ENCODE measurements around the gene EXOG. TPM values are rescaled to one million over a fixed set of nuclear protein-coding genes. Genes with fewer than 3 reads are reported as not detected.
A peak's percentile ranks its signal among the peaks of the same experiment; 100 is the strongest.

The EXOG gene
- total and polyA plus RNA-seq, 2 experiments from 2014 or later = 5.0 to 7.0 TPM

DNA sequence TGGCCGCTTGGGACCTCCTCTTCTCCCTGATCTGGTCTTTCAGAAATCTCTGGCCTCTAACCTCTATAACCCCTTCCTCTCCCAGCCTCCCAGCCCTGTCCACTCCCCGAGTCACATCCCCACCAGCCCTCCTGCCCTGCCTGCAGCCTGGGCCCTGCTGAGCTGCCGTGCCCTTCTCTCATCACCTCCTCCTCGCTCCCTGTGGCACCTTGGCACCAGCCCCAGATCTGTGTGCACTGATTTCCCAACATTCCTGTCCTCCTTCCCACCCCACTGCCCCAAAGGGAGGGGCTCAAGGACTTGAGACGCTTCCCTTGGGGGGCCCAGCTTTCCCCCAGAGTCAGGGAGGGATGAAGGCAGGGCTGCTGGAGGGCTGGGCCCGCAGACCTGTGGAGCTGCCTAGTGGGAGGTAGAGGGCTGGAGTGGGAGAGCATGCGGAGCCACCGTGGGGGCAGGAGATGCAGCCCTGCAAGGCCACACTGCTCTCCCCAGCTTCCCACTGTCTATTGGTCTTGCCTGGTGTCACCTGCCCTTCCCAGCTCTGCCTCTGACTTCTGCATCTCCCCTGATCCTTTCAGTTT lies 42.7 kb downstream of the EXOG start:
- no peaks in the 10 kb centered on the region for H3K36me3 ChIP-seq
- H3K4me1 ChIP-seq (ENCODE audit: low read depth) = peaks cover 2% of the 10 kb centered on the region
- no peak overlapping the region for H3K27ac ChIP-seq
- TF ChIP-seq, protein P1, sequence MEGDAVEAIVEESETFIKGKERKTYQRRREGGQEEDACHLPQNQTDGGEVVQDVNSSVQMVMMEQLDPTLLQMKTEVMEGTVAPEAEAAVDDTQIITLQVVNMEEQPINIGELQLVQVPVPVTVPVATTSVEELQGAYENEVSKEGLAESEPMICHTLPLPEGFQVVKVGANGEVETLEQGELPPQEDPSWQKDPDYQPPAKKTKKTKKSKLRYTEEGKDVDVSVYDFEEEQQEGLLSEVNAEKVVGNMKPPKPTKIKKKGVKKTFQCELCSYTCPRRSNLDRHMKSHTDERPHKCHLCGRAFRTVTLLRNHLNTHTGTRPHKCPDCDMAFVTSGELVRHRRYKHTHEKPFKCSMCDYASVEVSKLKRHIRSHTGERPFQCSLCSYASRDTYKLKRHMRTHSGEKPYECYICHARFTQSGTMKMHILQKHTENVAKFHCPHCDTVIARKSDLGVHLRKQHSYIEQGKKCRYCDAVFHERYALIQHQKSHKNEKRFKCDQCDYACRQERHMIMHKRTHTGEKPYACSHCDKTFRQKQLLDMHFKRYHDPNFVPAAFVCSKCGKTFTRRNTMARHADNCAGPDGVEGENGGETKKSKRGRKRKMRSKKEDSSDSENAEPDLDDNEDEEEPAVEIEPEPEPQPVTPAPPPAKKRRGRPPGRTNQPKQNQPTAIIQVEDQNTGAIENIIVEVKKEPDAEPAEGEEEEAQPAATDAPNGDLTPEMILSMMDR (IDR thresholded peaks at IDR 0.05; ENCODE audit: low read depth, low read length) = no peak
- no peak for DNase-seq (ENCODE audit: low read depth in 1 of 2, low spot score in 1 of 2)
- peaks cover 17% of the 10 kb centered on the region for H3K27me3 ChIP-seq
- H3K4me3 ChIP-seq = no peak overlapping the region
- H3K9me3 ChIP-seq (ENCODE audit: low read depth) = no peaks in the 10 kb centered on the region

DNA sequence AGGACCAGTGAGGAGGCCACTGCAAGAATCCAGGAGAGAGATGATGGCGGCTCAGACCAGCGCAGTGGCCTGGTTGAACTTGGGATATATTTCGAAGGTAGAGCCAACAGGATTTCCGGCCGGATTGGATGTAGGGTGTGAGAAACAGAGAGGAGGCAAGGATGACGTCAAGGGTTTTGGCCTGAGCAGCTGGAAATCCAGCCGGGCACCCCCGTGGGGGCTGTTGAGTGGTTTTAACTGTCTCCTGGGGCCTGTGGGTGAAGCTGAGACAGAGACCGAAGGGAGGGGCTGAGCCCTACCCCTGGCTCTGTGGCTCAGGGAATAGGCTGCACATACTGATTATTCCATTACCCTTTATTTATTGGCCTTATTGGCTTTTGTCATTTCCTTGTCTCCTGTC lies 45.7 kb downstream of the EXOG start:
- Histone ChIP-seq H3K4me1 (ENCODE audit: low read depth) (no peaks in the 10 kb centered on the region), H3K27me3 (peaks cover 22% of the 10 kb centered on the region), H3K9me3 (ENCODE audit: low read depth) (no peaks in the 10 kb centered on the region), H3K36me3 (no peaks in the 10 kb centered on the region), H3K4me3 (no peak overlapping the region), H3K27ac (no peak overlapping the region)
- DNase-seq (ENCODE audit: low read depth in 1 of 2, low spot score in 1 of 2) = peak in 1 of 2 donors; percentile 48
- TF ChIP-seq, protein P1 (IDR thresholded peaks at IDR 0.05; ENCODE audit: low read depth, low read length) = no peak

DNA sequence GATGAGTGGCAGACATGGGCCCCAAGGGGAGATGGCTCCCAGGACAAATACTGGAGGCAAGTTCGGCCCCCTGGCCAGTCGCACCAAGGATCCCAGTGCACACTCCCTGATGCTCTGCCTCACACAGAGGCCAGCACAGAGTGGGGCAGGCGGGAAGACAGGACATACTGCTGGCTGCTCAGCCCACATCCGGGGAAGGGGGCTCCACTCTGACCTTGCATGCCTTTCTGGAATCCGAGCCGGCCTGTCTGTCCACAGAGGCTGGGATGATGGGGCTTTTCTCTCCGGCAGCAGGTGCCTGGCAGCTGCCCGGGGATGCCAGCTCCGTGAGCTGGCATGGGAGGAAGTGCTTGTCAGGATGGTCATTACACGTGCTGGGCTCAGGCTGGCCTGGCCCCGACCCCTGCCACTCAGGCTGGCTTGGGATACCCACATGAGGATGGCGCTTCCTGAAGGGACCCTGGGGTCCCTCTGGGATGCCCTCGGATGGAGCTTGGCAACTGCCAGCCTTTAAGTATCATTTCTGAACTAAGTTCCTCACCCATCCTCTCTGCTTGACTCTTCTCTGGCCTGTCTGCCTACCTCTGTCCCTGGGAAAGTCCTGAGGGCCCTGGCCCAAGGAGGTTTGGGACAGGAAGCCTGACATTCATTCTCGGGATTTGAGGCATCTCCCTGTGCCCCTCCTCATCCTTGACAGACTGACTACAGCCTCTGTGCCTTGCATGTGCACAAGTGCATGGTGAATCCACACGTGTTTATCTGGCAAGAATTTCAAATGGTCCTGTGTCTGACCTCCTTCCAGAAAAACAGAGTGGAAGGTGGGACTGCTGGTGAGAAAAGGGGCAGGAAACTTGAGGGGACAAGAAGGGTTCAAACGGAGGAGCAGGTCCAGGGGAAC lies 46.5 kb downstream of the EXOG start:
- H3K4me1 ChIP-seq (ENCODE audit: low read depth) = no peaks in the 10 kb centered on the region
- H3K27me3 ChIP-seq = peaks cover 22% of the 10 kb centered on the region
- TF ChIP-seq, protein P1 (IDR thresholded peaks at IDR 0.05; ENCODE audit: low read depth, low read length) = no peak
- H3K4me3 ChIP-seq = no peak overlapping the region
- no peak for DNase-seq (ENCODE audit: low read depth in 1 of 2, low spot score in 1 of 2)
- no peak overlapping the region for H3K27ac ChIP-seq
- H3K9me3 ChIP-seq (ENCODE audit: low read depth) = no peaks in the 10 kb centered on the region
- H3K36me3 ChIP-seq = no peaks in the 10 kb centered on the region

DNA sequence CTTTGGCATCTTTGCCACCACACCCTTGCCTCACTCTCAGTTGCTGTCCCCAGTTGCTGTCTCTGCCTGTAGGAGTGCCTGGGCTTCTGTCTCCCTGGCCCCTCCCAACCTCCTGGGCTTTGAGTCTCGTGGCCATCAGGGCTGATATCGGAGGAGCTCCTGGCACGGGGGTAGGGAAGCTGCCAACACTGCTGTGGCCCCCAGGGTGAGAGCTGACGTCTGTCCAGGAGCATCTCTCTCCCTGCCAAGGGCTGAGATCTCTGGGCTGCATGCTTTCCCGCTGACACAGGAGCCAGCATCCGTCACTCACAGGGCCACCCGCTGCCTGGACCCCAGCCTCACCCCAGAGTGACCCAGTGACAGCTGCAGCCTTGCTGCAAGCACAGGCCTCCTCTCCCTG lies 47.4 kb downstream of the EXOG start:
- H3K4me1 ChIP-seq (ENCODE audit: low read depth) = no peaks in the 10 kb centered on the region
- H3K36me3 ChIP-seq = no peaks in the 10 kb centered on the region
- DNase-seq (ENCODE audit: low read depth in 1 of 2, low spot score in 1 of 2) = no peak
- H3K9me3 ChIP-seq (ENCODE audit: low read depth) = no peaks in the 10 kb centered on the region
- peaks cover 18% of the 10 kb centered on the region for H3K27me3 ChIP-seq
- TF ChIP-seq, protein P1 (IDR thresholded peaks at IDR 0.05; ENCODE audit: low read depth, low read length) = no peak
- H3K27ac ChIP-seq = no peak overlapping the region
- H3K4me3 ChIP-seq = no peak overlapping the region

- TF ChIP-seq, protein P1 (IDR thresholded peaks at IDR 0.05; ENCODE audit: low read depth, low read length) = no peak
- Histone ChIP-seq H3K9me3 (ENCODE audit: low read depth) (no peaks in the 10 kb centered on the region), H3K27me3 (peaks cover 10% of the 10 kb centered on the region), H3K4me1 (ENCODE audit: low read depth) (no peaks in the 10 kb centered on the region), H3K36me3 (no peaks in the 10 kb centered on the region), H3K27ac (no peak overlapping the region), H3K4me3 (no peak overlapping the region)
- no peak for DNase-seq (ENCODE audit: low read depth in 1 of 2, low spot score in 1 of 2)
Measured at GRCh38 chr3:38544926-38545325, 48.8 kb downstream of the EXOG start.
